Osteocyte (in vitro differentiated cells): Measurements from ENCODE around the gene RABL3. TPM values are rescaled to one million over a fixed set of nuclear protein-coding genes. Genes with fewer than 3 reads are reported as not detected.

Experiments used
- DNase-seq: peaks from one replicate; pipeline ENCODE4 v3.0.0; 2021; ENCODE audit warnings: mixed read lengths; ENCODE audit not compliant: unreplicated experiment; ENCODE audit errors: extremely low spot score
- H3K27ac Mint-ChIP-seq: one replicate; pipeline ENCODE4 v1.8.0; 2021; ENCODE audit warnings: mild to moderate bottlenecking, mixed read lengths; ENCODE audit not compliant: unreplicated experiment
- H3K27me3 Mint-ChIP-seq: one replicate; pipeline ENCODE4 v1.8.0; 2021; ENCODE audit warnings: mixed read lengths; ENCODE audit not compliant: unreplicated experiment
- H3K36me3 Mint-ChIP-seq: one replicate; pipeline ENCODE4 v1.8.0; 2021; ENCODE audit warnings: mixed read lengths; ENCODE audit not compliant: unreplicated experiment
- H3K4me1 Mint-ChIP-seq: one replicate; pipeline ENCODE4 v1.8.0; 2021; ENCODE audit warnings: mixed read lengths; ENCODE audit not compliant: unreplicated experiment
- H3K4me3 Mint-ChIP-seq: one replicate; pipeline ENCODE4 v1.8.0; 2021; ENCODE audit warnings: mild to moderate bottlenecking, moderate library complexity, mixed read lengths; ENCODE audit not compliant: unreplicated experiment
- H3K9me3 Mint-ChIP-seq: one replicate; pipeline ENCODE4 v1.8.0; 2021; ENCODE audit warnings: mixed read lengths; ENCODE audit not compliant: unreplicated experiment
- total RNA-seq: library from RNA; stranded (reverse); gene quantifications from 2 replicates; pipeline ENCODE4 v1.2.1, GENCODE V29; 2021
- TF ChIP-seq, protein P1 (sequence below): fragments of 200-600 bp; sonication (generic); IDR thresholded peaks from 2 replicates; pipeline ENCODE4 v1.5.0; 2021; ENCODE audit warnings: antibody characterized with exemption, mild to moderate bottlenecking, moderate library complexity

Gene RABL3
- total RNA-seq, 1 donor from 2014 or later = 17.4 TPM

DNA sequence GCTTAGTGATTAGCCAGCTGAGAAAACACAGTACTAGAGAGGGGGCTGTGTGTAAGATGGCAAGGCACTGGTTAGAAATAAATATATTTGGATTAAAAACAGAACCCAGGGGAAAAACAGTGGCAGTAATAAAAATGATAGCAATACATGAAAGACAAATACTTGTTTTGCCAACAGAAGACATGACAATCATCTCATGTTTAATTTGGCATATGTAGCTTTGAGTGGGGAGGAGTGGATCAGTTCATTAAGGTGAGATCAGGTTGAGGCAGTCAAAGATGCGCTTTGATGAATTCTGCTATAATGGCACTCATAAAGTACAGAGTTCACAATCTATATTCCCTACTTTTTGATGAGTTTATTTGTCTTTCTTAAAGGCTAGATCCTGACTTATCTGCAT lies 56.9 kb downstream of the RABL3 start:
- no peak for DNase-seq
- Mint-ChIP-seq H3K4me1 (peaks cover 24% of the 10 kb centered on the region), H3K4me3 (no peak overlapping the region), H3K36me3 (peaks cover 7% of the 10 kb centered on the region), H3K9me3 (no peaks in the 10 kb centered on the region), H3K27me3 (no peaks in the 10 kb centered on the region), H3K27ac (no peak overlapping the region)
- TF ChIP-seq, protein P1, sequence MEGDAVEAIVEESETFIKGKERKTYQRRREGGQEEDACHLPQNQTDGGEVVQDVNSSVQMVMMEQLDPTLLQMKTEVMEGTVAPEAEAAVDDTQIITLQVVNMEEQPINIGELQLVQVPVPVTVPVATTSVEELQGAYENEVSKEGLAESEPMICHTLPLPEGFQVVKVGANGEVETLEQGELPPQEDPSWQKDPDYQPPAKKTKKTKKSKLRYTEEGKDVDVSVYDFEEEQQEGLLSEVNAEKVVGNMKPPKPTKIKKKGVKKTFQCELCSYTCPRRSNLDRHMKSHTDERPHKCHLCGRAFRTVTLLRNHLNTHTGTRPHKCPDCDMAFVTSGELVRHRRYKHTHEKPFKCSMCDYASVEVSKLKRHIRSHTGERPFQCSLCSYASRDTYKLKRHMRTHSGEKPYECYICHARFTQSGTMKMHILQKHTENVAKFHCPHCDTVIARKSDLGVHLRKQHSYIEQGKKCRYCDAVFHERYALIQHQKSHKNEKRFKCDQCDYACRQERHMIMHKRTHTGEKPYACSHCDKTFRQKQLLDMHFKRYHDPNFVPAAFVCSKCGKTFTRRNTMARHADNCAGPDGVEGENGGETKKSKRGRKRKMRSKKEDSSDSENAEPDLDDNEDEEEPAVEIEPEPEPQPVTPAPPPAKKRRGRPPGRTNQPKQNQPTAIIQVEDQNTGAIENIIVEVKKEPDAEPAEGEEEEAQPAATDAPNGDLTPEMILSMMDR = no peak

DNA sequence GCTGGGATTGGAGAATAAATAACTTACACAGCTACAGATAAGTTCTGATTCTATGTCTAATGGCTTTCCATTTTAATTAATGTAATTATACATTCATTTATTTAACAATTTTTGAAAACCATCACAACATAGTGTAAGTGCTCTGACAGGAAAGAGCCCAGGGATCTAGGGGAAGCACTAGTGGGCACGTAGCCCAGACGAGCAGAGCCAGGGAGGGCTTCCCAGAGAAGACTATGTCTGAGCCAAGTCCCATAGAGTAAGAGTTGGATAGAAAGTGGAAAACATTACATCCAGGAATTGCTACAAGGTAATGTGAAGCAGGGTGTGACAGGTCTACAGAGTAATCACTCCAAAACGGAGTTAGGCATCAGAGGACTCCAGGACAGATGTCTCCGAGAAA lies 57.4 kb downstream of the RABL3 start:
- H3K4me1 Mint-ChIP-seq = peaks cover 21% of the 10 kb centered on the region
- H3K9me3 Mint-ChIP-seq = peaks cover under 1% of the 10 kb centered on the region

DNA sequence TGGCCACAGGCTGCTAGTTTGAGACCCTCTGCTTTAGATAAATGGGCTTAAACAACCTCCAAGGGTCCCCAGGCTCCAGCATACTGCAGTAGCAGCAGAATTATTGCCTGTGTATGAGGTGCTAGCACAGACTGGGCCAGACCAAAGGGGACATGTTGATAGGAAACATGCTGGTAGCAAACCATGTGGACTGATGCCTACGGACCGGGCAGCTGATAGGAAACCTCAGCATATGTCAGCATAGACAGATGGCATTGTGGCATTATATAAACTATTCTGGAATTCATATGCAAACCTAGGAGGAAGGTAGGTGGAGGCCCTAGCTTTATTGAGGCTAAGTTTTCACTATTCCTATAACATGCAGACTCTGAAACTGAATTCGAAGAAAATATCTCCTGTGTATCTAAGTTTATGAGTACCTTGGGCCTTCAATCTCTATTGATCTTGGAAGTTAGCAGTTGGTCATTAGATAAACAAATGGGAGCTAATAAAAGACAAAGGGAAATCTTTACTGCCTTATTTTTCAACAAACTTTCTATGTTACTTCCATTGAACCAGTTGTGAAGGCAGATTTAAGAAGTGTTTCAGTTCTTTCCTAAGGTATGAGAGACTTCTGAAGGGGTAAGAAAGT lies 58.5 kb downstream of the RABL3 start:
- H3K4me3 Mint-ChIP-seq = no peak overlapping the region
- H3K4me1 Mint-ChIP-seq = peaks cover 22% of the 10 kb centered on the region
- peaks cover 8% of the 10 kb centered on the region for H3K9me3 Mint-ChIP-seq
- no peak overlapping the region for H3K27ac Mint-ChIP-seq
- TF ChIP-seq, protein P1 = no peak
- peaks cover 7% of the 10 kb centered on the region for H3K36me3 Mint-ChIP-seq
- DNase-seq = no peak
- H3K27me3 Mint-ChIP-seq = no peaks in the 10 kb centered on the region

More for the DNA sequence above, 57.4 kb downstream of the RABL3 start:
- Mint-ChIP-seq H3K4me3 (no peak overlapping the region), H3K27ac (no peak overlapping the region), H3K27me3 (no peaks in the 10 kb centered on the region), H3K36me3 (peaks cover 7% of the 10 kb centered on the region)
- no peak for DNase-seq
- TF ChIP-seq, protein P1 = no peak

DNA sequence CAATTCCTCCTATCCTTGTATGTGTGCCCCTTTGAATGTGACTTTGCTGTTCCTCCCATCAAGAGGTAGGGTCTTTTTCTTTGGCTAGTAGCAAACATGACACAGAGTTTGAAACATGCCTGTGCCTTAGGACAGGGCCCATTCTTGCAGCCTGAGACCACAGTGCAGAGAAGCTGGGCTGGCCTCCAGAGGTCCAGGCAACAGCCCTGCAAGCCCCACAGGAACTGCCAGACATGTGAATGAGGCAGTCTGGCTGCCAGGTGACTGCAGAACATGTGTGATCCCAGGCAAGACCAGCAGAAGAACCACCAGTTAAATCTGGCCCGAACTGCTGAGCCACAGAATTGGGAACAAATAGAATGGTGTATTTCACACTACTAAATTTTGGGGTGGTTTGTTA lies 59.1 kb downstream of the RABL3 start:
- Mint-ChIP-seq H3K27ac (no peak overlapping the region), H3K4me3 (no peak overlapping the region), H3K9me3 (peaks cover 8% of the 10 kb centered on the region), H3K36me3 (peaks cover 7% of the 10 kb centered on the region), H3K4me1 (peaks cover 25% of the 10 kb centered on the region), H3K27me3 (no peaks in the 10 kb centered on the region)
- DNase-seq = no peak
- TF ChIP-seq, protein P1 = no peak

DNA sequence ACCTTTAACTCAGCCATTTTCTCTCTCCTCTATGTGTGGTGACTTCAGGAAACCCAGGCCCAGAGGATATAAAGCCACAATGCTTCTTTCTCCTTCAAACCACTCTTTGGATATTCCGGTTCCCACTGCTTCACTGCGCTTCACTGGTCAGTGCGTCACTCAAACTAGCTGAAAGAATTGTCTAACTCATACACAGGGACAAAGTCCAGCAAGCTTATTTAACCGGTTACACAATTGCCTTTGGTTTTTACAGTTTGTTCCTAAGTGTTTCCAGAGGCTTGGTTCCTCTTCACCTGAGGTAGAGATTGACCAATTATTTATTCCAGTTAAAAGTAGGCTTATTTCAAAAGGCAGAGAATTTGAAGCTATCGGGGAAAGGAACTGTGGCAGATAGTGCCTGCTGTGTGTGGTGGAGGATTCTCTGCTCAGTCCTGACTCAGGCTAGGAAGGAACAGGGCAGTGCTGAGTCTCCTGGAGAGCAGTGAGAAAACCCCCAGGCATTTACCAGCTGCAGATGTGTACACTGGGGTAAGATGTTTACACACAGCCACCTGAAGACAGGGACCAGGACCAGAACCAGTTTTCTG lies 60.1 kb downstream of the RABL3 start, which contains the start of gene HGD:
TSS of gene HGD (minus strand) at position 145 of the 587 bp plus-strand sequence. CDS start at position 17, 128 bp downstream.
- TF ChIP-seq, protein P1 = no peak
- no peak for DNase-seq
- Mint-ChIP-seq H3K36me3 (peaks cover 7% of the 10 kb centered on the region), H3K27ac (no peak within 1 kb of the TSS), H3K4me1 (peaks cover 31% of the 10 kb centered on the region), H3K27me3 (no peaks in the 10 kb centered on the region), H3K9me3 (peaks cover 8% of the 10 kb centered on the region), H3K4me3 (no peak within 1 kb of the TSS)
